ENCODE results near the gene SPATA22. TPM values are rescaled to one million over a fixed set of nuclear protein-coding genes. Genes with fewer than 3 reads are reported as not detected.
"Not testable (repeated sequence)": the region's sequence is repeated elsewhere in the genome, so short reads cannot be mapped to it uniquely, and the experiment has no call there.

Gene SPATA22
- total RNA-seq, 1 experiment from 2014 or later = 0.10 TPM

DNA sequence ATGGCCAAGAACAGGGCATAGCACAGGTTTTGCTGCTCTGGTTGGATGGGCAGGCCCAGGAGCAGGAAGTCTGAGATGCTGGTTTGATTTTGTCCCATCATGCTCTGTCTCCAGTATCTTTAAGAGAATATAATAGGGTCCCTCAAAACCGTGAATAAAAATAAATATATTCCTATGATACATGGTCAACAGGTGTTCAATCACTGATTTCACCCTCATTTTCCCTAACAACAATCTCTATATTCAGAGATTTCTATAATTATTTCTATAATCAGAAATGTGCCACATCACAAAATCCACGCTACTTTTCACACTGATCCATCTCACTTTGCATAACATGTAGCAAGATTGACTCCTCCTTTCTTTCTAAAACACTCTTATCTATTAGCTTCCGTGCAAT lies 37.9 kb downstream of the SPATA22 start, which contains the start of gene OR1E2:
Gene OR1E2 (minus strand): TSS at position 101 of the 400 bp plus-strand sequence. CDS start 0 bp downstream, at position 101.
- H3K4me3 ChIP-seq (ENCODE audit: insufficient read depth, low read depth, low read length) = no peak within 1 kb of the TSS
- DNase-seq = no peak
- no peaks in the 10 kb centered on the region for H3K36me3 ChIP-seq (replicated peaks; ENCODE audit: control insufficient read depth, insufficient read depth, low read length)
- no peaks in the 10 kb centered on the region for H3K27me3 ChIP-seq (ENCODE audit: control insufficient read depth, insufficient read depth, low read length)

GRCh38 chr17:3433215-3433614 lies 38.4 kb downstream of the SPATA22 start:
- not testable (repeated sequence) for H3K4me3 ChIP-seq (ENCODE audit: insufficient read depth, low read depth, low read length); H3K36me3 ChIP-seq (replicated peaks; ENCODE audit: control insufficient read depth, insufficient read depth, low read length); DNase-seq; H3K27me3 ChIP-seq (ENCODE audit: control insufficient read depth, insufficient read depth, low read length)

DNA sequence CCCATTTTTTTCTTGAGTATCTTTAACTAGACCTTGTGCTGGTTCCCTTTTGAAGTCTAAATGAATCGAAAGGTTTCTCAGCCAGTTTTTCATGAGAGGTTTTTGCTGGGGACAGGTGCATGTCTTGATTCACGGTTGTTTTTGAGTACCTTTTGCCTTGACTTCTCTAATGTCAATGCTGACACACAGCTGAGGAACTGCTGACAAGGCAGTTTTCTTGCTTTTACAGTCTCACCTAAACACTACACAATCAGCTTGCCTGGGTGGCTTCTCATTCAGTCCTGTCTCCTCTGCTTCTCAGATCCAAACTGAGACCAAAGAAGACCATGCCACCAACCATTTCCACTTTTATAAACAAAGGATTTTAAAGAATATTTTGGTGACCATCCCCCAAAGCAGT lies 53.4 kb downstream of the SPATA22 start:
- Histone ChIP-seq H3K4me3 (ENCODE audit: insufficient read depth, low read depth, low read length) (no peak overlapping the region), H3K36me3 (replicated peaks; ENCODE audit: control insufficient read depth, insufficient read depth, low read length) (no peaks in the 10 kb centered on the region)
- no peak for DNase-seq

GRCh38 chr17:3415610-3416009 lies 56.0 kb downstream of the SPATA22 start:
- Histone ChIP-seq H3K36me3 (replicated peaks; ENCODE audit: control insufficient read depth, insufficient read depth, low read length) (no peaks in the 10 kb centered on the region), H3K27me3 (ENCODE audit: control insufficient read depth, insufficient read depth, low read length) (no peaks in the 10 kb centered on the region), H3K4me3 (ENCODE audit: insufficient read depth, low read depth, low read length) (no peak overlapping the region)
- no peak for DNase-seq

More for the DNA sequence above, 53.4 kb downstream of the SPATA22 start:
- no peaks in the 10 kb centered on the region for H3K27me3 ChIP-seq (ENCODE audit: control insufficient read depth, insufficient read depth, low read length)

GRCh38 chr17:3412216-3412615 lies 59.4 kb downstream of the SPATA22 start:
- not testable (repeated sequence) for H3K4me3 ChIP-seq (ENCODE audit: insufficient read depth, low read depth, low read length); H3K36me3 ChIP-seq (replicated peaks; ENCODE audit: control insufficient read depth, insufficient read depth, low read length); H3K27me3 ChIP-seq (ENCODE audit: control insufficient read depth, insufficient read depth, low read length); DNase-seq

DNA sequence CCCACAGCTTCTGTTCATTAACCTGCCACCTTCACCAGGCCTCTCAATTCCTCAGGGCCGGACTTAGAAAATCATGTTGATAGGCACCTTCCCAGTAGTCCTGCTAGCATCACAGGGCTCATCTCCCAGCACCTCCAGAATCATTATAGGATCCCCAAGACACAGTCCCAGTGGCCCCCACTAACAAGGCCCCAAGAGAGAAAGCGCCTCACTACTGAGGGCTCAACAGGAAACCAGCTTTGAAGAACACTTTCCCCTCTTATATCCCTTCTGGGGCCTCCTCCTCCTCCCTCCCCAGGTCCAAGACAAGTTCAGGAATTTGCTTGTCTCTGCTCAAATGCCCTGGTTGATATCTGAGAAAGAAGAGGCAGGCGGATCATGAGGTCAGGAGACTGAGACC lies 60.5 kb downstream of the SPATA22 start, which contains the start of gene OR3A3:
Gene OR3A3 (plus strand): TSS at position 301 of the 400 bp plus-strand sequence.
- DNase-seq = no peak
- no peaks in the 10 kb centered on the region for H3K36me3 ChIP-seq (replicated peaks; ENCODE audit: control insufficient read depth, insufficient read depth, low read length)
- no peak within 1 kb of the TSS for H3K4me3 ChIP-seq (ENCODE audit: insufficient read depth, low read depth, low read length)
- no peaks in the 10 kb centered on the region for H3K27me3 ChIP-seq (ENCODE audit: control insufficient read depth, insufficient read depth, low read length)

- not testable (repeated sequence) for DNase-seq; H3K27me3 ChIP-seq (ENCODE audit: control insufficient read depth, insufficient read depth, low read length); H3K4me3 ChIP-seq (ENCODE audit: insufficient read depth, low read depth, low read length); H3K36me3 ChIP-seq (replicated peaks; ENCODE audit: control insufficient read depth, insufficient read depth, low read length)
These were observed 67.8 kb downstream of the SPATA22 start for GRCh38 chr17:3403856-3404255.

- no peak for DNase-seq
- no peak overlapping the region for H3K4me3 ChIP-seq (ENCODE audit: insufficient read depth, low read depth, low read length)
- no peaks in the 10 kb centered on the region for H3K27me3 ChIP-seq (ENCODE audit: control insufficient read depth, insufficient read depth, low read length)
- H3K36me3 ChIP-seq (replicated peaks; ENCODE audit: control insufficient read depth, insufficient read depth, low read length) = no peaks in the 10 kb centered on the region
These were observed 69.8 kb downstream of the SPATA22 start for GRCh38 chr17:3401786-3402185.

- Histone ChIP-seq H3K36me3 (replicated peaks; ENCODE audit: control insufficient read depth, insufficient read depth, low read length) (no peaks in the 10 kb centered on the region), H3K4me3 (ENCODE audit: insufficient read depth, low read depth, low read length) (no peak overlapping the region), H3K27me3 (ENCODE audit: control insufficient read depth, insufficient read depth, low read length) (no peaks in the 10 kb centered on the region)
- DNase-seq = no peak
These were observed 71.6 kb downstream of the SPATA22 start for GRCh38 chr17:3400055-3400454.

DNA sequence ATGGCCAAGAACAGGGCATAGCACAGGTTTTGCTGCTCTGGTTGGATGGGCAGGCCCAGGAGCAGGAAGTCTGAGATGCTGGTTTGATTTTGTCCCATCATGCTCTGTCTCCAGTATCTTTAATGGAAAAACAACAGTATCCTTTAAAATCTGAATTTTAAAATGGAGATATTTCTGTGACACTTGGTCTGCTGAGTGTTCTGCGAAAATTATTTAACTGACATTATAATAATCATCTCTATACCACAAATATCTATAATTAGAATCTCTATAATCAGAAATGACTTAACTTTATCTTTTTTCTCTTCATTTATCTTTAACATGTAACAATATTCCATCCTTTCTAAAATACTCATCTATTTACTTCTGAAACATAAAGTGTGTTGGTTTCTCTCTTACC lies 73.3 kb downstream of the SPATA22 start, which contains the start of gene OR1E1:
Gene OR1E1 (minus strand): TSS at position 101 of the 400 bp plus-strand sequence. CDS start 0 bp downstream, at position 101.
- Histone ChIP-seq H3K4me3 (ENCODE audit: insufficient read depth, low read depth, low read length) (no peak within 1 kb of the TSS), H3K27me3 (ENCODE audit: control insufficient read depth, insufficient read depth, low read length) (no peaks in the 10 kb centered on the region), H3K36me3 (replicated peaks; ENCODE audit: control insufficient read depth, insufficient read depth, low read length) (no peaks in the 10 kb centered on the region)
- no peak for DNase-seq

- DNase-seq; H3K4me3 ChIP-seq (ENCODE audit: insufficient read depth, low read depth, low read length); H3K36me3 ChIP-seq (replicated peaks; ENCODE audit: control insufficient read depth, insufficient read depth, low read length); H3K27me3 ChIP-seq (ENCODE audit: control insufficient read depth, insufficient read depth, low read length): not testable (repeated sequence)
These were observed 73.8 kb downstream of the SPATA22 start for GRCh38 chr17:3397801-3398200.

Other genes starting within 250 kb of the SPATA22 start
- not detected in 2 replicates for gene OR3A1, start 173.5 kb downstream of the SPATA22 start, total RNA-seq (2014; rRNA removed; shearing (Covaris generic))
- gene OR3A2, start 85.5 kb downstream of the SPATA22 start, total RNA-seq (2014; rRNA removed; shearing (Covaris generic)) = not detected in 2 replicates
- gene OR1E1, start 73.4 kb downstream of the SPATA22 start, total RNA-seq (2014; rRNA removed; shearing (Covaris generic)) = not detected in 2 replicates
- gene OR3A3, start 60.4 kb downstream of the SPATA22 start, total RNA-seq (2014; rRNA removed; shearing (Covaris generic)) = not detected in 2 replicates
- not detected in 2 replicates for gene OR1E2, start 38.0 kb downstream of the SPATA22 start, total RNA-seq (2014; rRNA removed; shearing (Covaris generic))
- gene ASPA, start 4.2 kb upstream of the SPATA22 start, total RNA-seq (2014; rRNA removed; shearing (Covaris generic)) = not detected in 2 replicates
- gene TRPV3, start 86.0 kb upstream of the SPATA22 start, total RNA-seq (2014; rRNA removed; shearing (Covaris generic)) = 0.69 and 2.5 TPM in 2 replicates
- 3.0 and 3.1 TPM in 2 replicates for gene TRPV1, start 137.6 kb upstream of the SPATA22 start, total RNA-seq (2014; rRNA removed; shearing (Covaris generic))
- gene SHPK, start 164.4 kb upstream of the SPATA22 start, total RNA-seq (2014; rRNA removed; shearing (Covaris generic)) = 22.9 and 27.0 TPM in 2 replicates
- 9.6 and 17.9 TPM in 2 replicates for gene CTNS, start 164.9 kb upstream of the SPATA22 start, total RNA-seq (2014; rRNA removed; shearing (Covaris generic))
- gene TAX1BP3, start 196.8 kb upstream of the SPATA22 start, total RNA-seq (2014; rRNA removed; shearing (Covaris generic)) = 116 and 122 TPM in 2 replicates
- 41.6 and 48.5 TPM in 2 replicates for gene EMC6, start 197.0 kb upstream of the SPATA22 start, total RNA-seq (2014; rRNA removed; shearing (Covaris generic))
- gene P2RX5, start 224.3 kb upstream of the SPATA22 start, total RNA-seq (2014; rRNA removed; shearing (Covaris generic)) = 2.3 and 2.7 TPM in 2 replicates

Data from H7 (cell line).